ENCODE results near the gene APBB2. TPM values are rescaled to one million over a fixed set of nuclear protein-coding genes. Genes with fewer than 3 reads are reported as not detected.

The APBB2 gene
- total RNA-seq, 1 experiment from 2014 or later, result 46.0 TPM

DNA sequence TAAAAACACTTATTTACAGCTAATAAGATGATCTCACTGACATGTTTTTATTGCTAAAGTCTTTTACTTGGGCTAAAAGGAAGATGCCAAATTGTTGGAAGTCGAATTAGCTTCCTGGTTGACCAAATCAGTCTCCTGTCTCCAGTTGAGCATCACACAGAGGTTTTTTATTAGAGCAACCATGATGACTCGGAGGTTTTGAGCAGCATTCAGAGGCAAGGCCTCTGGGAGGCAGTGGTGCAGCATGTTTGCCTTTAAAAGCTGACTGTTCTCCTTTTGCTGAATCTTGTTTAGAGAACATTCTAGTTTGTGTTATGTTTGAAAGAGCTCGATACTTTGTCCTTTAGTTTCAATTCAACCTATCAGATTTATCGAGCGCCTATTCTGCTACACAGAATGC lies 44.4 kb upstream of the APBB2 start:
- H3K27me3 ChIP-seq (ENCODE audit: insufficient read depth, low read depth), result no peaks in the 10 kb centered on the region
- H3F3A ChIP-seq (ENCODE audit: insufficient read depth, low read depth), result peaks cover 70% of the 10 kb centered on the region
- H3K4me2 ChIP-seq, result peak overlapping the region; percentile 93
- DNase-seq, result peak; percentile 45 to 75
- peaks cover 61% of the 10 kb centered on the region for H3K36me3 ChIP-seq (ENCODE audit: low read depth)
- H3K4me3 ChIP-seq, result peak overlapping the region; percentile 99
- ChIA-PET POLR2A (ENCODE audit: unreplicated experiment) (interaction anchor here (0.7 kb wide), 4 partner anchors 41 to 650 kb away, joined by 4 to 6 read pairs (median 5); no protein-coding TSS in a partner anchor), CTCF (interaction anchor here (0.7 kb wide), 2 partner anchors 334 to 940 kb away, joined by 3 read pairs; no protein-coding TSS in a partner anchor)
- H3K79me2 ChIP-seq (ENCODE audit: low read depth), result peaks cover 54% of the 10 kb centered on the region
- H3K27ac ChIP-seq, result peak overlapping the region; percentile 90
- H3K9me2 ChIP-seq (ENCODE audit: insufficient read depth), result no peaks in the 10 kb centered on the region
- no peaks in the 10 kb centered on the region for H3K9me3 ChIP-seq (ENCODE audit: insufficient read depth, low read depth)
- H3K4me1 ChIP-seq (replicated peaks; ENCODE audit: insufficient read depth), result peaks cover 33% of the 10 kb centered on the region
- no TSS peak for BruUV-seq (replicated peaks)
- intact Hi-C loops (cut with micrococcal nuclease; ENCODE audit: unreplicated experiment), result no loop called here
- H4K20me1 ChIP-seq (ENCODE audit: insufficient read depth), result peaks cover 57% of the 10 kb centered on the region
- TF ChIP-seq, protein P1, sequence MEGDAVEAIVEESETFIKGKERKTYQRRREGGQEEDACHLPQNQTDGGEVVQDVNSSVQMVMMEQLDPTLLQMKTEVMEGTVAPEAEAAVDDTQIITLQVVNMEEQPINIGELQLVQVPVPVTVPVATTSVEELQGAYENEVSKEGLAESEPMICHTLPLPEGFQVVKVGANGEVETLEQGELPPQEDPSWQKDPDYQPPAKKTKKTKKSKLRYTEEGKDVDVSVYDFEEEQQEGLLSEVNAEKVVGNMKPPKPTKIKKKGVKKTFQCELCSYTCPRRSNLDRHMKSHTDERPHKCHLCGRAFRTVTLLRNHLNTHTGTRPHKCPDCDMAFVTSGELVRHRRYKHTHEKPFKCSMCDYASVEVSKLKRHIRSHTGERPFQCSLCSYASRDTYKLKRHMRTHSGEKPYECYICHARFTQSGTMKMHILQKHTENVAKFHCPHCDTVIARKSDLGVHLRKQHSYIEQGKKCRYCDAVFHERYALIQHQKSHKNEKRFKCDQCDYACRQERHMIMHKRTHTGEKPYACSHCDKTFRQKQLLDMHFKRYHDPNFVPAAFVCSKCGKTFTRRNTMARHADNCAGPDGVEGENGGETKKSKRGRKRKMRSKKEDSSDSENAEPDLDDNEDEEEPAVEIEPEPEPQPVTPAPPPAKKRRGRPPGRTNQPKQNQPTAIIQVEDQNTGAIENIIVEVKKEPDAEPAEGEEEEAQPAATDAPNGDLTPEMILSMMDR (conservative IDR thresholded peaks at IDR 0.05), result peak; percentile 51; the same call in 1 of the 2 replicates
- no peak for TF ChIP-seq EZH2 (IDR thresholded peaks at IDR 0.05; ENCODE audit: low read depth)
- no peak overlapping the region for H2AFZ ChIP-seq

DNA sequence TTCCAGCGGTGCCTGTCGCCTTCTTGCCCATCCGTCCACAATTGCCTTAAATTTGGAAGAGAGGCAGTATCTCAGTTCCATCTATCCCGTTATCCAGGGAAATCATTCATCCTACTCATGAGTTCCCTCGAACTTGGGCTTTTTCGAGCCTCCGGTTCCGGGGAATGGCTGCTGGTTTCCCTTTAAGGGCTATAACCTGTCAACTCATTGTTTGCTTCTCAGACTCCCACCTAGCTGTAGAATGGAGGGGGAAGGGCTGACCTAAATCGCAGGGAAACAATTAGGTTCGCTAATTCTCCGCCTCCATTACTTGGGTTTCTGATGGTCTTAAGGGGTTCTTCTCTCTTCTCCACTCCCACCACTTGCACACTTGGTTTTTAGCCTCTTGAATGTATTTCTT lies 43.6 kb upstream of the APBB2 start:
- Histone ChIP-seq H3K27me3 (ENCODE audit: insufficient read depth, low read depth) (no peaks in the 10 kb centered on the region), H3F3A (ENCODE audit: insufficient read depth, low read depth) (peaks cover 61% of the 10 kb centered on the region), H2AFZ (no peak overlapping the region), H3K9me3 (ENCODE audit: insufficient read depth, low read depth) (no peaks in the 10 kb centered on the region), H3K27ac (peak overlapping the region; percentile 90; the same call in 1 of the 2 replicates), H4K20me1 (ENCODE audit: insufficient read depth) (peaks cover 48% of the 10 kb centered on the region), H3K9me2 (ENCODE audit: insufficient read depth) (no peaks in the 10 kb centered on the region), H3K4me1 (replicated peaks; ENCODE audit: insufficient read depth) (peaks cover 33% of the 10 kb centered on the region), H3K79me2 (ENCODE audit: low read depth) (peaks cover 54% of the 10 kb centered on the region), H3K4me2 (peak overlapping the region; percentile 93), H3K36me3 (ENCODE audit: low read depth) (peaks cover 52% of the 10 kb centered on the region), H3K4me3 (peak overlapping the region; percentile 99)
- TSS peak; percentile 37 for BruUV-seq (replicated peaks)
- TF ChIP-seq, protein P1 (conservative IDR thresholded peaks at IDR 0.05), result no peak
- no peak for TF ChIP-seq EZH2 (IDR thresholded peaks at IDR 0.05; ENCODE audit: low read depth)
- no peak for DNase-seq
- ChIA-PET POLR2A (ENCODE audit: unreplicated experiment) (interaction anchor here (0.6 to 0.9 kb wide), 2 partner anchors 42 to 265 kb away, joined by 5 to 8 read pairs; no protein-coding TSS in a partner anchor), CTCF (interaction anchor here (0.7 kb wide), 1 partner anchor 328 kb away, joined by 4 read pairs; no protein-coding TSS in a partner anchor)
- intact Hi-C loops (cut with micrococcal nuclease; ENCODE audit: unreplicated experiment), result loop anchor here (2.0 kb wide), 2 partner anchors 349 to 677 kb away; partner anchors contain the start of gene TMEM33

DNA sequence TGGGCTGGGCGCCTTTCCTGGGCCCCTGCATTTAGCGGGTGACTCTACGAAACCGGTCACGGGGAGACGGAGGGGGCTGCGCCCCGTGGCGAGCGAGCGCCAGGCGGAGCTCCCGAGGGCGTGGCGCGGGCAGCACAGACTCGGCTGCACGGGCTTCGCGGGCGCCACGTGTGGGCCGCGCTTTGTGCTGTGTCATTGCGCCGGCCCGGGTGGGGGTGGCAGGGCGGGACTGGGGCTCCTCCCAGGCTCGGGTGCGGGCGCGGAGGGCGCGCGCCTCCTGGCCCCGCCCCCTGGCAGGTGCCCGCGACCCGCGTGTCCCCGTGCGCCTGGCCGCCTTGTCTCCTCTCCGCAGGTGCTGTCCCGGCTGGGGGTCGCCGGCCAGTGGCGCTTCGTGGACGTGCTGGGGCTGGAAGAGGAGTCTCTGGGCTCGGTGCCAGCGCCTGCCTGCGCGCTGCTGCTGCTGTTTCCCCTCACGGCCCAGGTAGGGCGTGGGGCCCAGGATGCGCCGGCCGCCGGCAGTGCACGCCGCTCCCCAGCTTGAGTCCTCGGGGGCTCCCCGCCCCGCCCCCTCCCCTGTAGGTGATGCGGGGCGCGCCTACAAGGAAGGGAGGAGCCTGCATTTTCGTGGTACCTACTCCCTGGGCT lies 43.0 kb upstream of the APBB2 start:
- CTCF ChIA-PET, result interaction anchor here (1.3 kb wide), 1 partner anchor 333 kb away, joined by 3 read pairs; no protein-coding TSS in a partner anchor
- peak overlapping the region; percentile 99 for H3K4me3 ChIP-seq

More for the DNA sequence above, 43.0 kb upstream of the APBB2 start:
- TF ChIP-seq, protein P1 (conservative IDR thresholded peaks at IDR 0.05), result no peak
- TF ChIP-seq EZH2 (IDR thresholded peaks at IDR 0.05; ENCODE audit: low read depth), result no peak
- intact Hi-C loops (cut with micrococcal nuclease; ENCODE audit: unreplicated experiment), result loop anchor here (2.0 kb wide), 2 partner anchors 349 to 677 kb away; partner anchors contain the start of gene TMEM33
- Histone ChIP-seq H4K20me1 (ENCODE audit: insufficient read depth) (peaks cover 43% of the 10 kb centered on the region), H3K4me2 (peak overlapping the region; percentile 93), H3K79me2 (ENCODE audit: low read depth) (peaks cover 54% of the 10 kb centered on the region), H3F3A (ENCODE audit: insufficient read depth, low read depth) (peaks cover 55% of the 10 kb centered on the region), H3K27ac (peak overlapping the region; percentile 90), H3K9me3 (ENCODE audit: insufficient read depth, low read depth) (no peaks in the 10 kb centered on the region), H3K36me3 (ENCODE audit: low read depth) (peaks cover 47% of the 10 kb centered on the region), H3K9me2 (ENCODE audit: insufficient read depth) (no peaks in the 10 kb centered on the region), H2AFZ (peak overlapping the region; percentile 69; the same call in 1 of the 2 replicates), H3K27me3 (ENCODE audit: insufficient read depth, low read depth) (no peaks in the 10 kb centered on the region), H3K4me1 (replicated peaks; ENCODE audit: insufficient read depth) (peaks cover 33% of the 10 kb centered on the region)
- POLR2A ChIA-PET (ENCODE audit: unreplicated experiment), result interaction anchor here (0.5 to 1.1 kb wide), 15 partner anchors 11 to 815 kb away, joined by 3 to 23 read pairs (median 4); no protein-coding TSS in a partner anchor
- peak; percentile 58 to 88 for DNase-seq
- no TSS peak for BruUV-seq (replicated peaks)
